H1 (cell line): ENCODE results near the gene UGT1A6. TPM values are rescaled to one million over a fixed set of nuclear protein-coding genes. Genes with fewer than 3 reads are reported as not detected.

ENCODE experiments used
- CHD1 ChIP-seq: IDR thresholded peaks from 2 replicates; pipeline ENCODE4 v1.6.1; 2012; ENCODE audit warnings: low read depth, low read length, improper control_type of control experiment
- MAFK ChIP-seq: IDR thresholded peaks from 2 replicates; pipeline ENCODE4 v1.6.1; 2012; ENCODE audit warnings: low read depth, mild to moderate bottlenecking, improper control_type of control experiment, low read length
- POLR2AphosphoS5 ChIP-seq: IDR thresholded peaks from 2 replicates; pipeline ENCODE4 v1.6.1; 2011; ENCODE audit warnings: low read depth, low read length
- RXRA ChIP-seq: IDR thresholded peaks from 2 replicates; pipeline ENCODE4 v1.6.1; 2011; ENCODE audit warnings: low read depth, mild to moderate bottlenecking, low read length, moderate library complexity; ENCODE audit not compliant: insufficient read depth
- SIRT6 ChIP-seq: IDR thresholded peaks from one replicate; pipeline ENCODE4 v1.7.1; 2012; ENCODE audit warnings: low read length, inconsistent platforms
- SIX5 ChIP-seq: IDR thresholded peaks from 2 replicates; pipeline ENCODE4 v1.6.1; 2011; ENCODE audit warnings: mild to moderate bottlenecking, low read depth, low read length
- TCF12 ChIP-seq: IDR thresholded peaks from 2 replicates; pipeline ENCODE4 v1.6.1; 2011; ENCODE audit warnings: low read depth, mild to moderate bottlenecking, low read length
- polyA plus RNA-seq, 7 experiments: library from polyadenylated mRNA; depleted of rRNA in 3 of 7; stranded (reverse) in 5 of 7; unstranded in 2 of 7; fragments of >200 nt in 5 of 7; fragments of 200-250 nt in 2 of 7; gene quantifications; 1 replicate in 5 of 7; 2 replicates in 1 of 7; 4 replicates in 1 of 7; pipeline versions ENCODE4 v1.2.1 to v1.2.3, GENCODE V29; 2011 to 2013; ENCODE audit warnings: missing spikeins in 2 of 7, mixed read lengths in 2 of 7
- total RNA-seq: library from RNA; stranded (reverse); fragmentation: NEBNext Ultra II Directional; extraction: Animal tissue kit (Norgen Biotek cat#: 25700); gene quantifications from 2 replicates; pipeline ENCODE4 v1.2.1, GENCODE V29; 2021
- TF ChIP-seq, protein P1 (sequence below): IDR thresholded peaks from 2 replicates; pipeline ENCODE4 v1.6.1; 2012; ENCODE audit warnings: inconsistent platforms
- TF ChIP-seq, protein P2 (sequence below): fragments of 300-600 bp; sonication (generic); IDR thresholded peaks from 2 replicates; pipeline ENCODE4 v1.7.1; 2012; ENCODE audit warnings: low read length, moderate library complexity, mild to moderate bottlenecking, inconsistent platforms; ENCODE audit not compliant: insufficient replicate concordance

UGT1A6 gene
- total and polyA plus RNA-seq, 2 of the 8 experiments (the other 6 are each of a cell fraction or from before 2014, with no cell fraction given), result not detected

DNA sequence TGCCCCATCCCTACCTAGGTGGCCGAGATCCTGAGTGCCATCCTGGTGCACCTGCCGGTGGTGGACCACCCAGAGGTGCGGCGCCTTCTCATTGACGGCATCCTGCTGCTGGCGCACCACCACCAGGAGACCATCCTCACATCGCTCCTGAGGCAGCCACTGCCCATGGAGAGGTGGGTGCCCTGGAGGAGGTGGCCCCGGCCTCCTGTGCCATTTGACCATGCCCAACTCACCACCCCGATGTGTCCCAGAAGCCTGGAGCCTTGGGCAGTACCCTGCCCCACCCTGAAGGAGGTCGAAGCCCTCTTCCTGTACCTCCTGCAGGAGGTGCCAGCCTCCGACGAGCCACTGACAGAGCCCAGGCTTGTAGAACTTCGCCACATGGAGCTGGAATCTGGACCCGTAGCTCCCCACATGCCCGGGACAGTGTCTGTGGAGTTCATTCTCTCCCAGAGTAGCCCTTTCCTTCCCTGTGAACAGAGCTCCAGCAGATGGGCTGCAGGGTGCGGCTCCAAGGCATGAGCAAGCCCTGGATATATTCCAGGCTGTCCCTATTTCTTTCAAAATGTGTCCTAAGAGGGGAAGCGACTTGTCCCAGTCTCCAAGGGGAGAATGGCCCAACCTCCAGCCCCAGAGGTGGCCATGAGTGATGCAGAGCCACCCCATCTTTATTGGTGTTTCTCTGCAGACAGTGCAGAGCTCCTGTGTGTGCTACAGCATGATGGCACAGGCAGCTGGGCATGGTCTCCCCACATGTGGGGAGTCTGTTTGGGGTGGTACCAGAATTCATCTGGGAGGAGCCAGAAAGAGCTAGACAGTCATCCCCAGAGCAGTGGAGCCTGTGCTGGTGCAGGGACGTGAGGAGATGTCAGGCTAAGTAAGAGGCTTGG, 127.4 kb downstream of the UGT1A6 start (continued):
- TF ChIP-seq, protein P1, sequence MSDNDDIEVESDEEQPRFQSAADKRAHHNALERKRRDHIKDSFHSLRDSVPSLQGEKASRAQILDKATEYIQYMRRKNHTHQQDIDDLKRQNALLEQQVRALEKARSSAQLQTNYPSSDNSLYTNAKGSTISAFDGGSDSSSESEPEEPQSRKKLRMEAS, result no peak
- TF ChIP-seq CHD1 (no peak), SIRT6 (no peak), SIX5 (no peak), RXRA (no peak), TCF12 (no peak), POLR2AphosphoS5 (no peak), MAFK (no peak)
- TF ChIP-seq, protein P2, sequence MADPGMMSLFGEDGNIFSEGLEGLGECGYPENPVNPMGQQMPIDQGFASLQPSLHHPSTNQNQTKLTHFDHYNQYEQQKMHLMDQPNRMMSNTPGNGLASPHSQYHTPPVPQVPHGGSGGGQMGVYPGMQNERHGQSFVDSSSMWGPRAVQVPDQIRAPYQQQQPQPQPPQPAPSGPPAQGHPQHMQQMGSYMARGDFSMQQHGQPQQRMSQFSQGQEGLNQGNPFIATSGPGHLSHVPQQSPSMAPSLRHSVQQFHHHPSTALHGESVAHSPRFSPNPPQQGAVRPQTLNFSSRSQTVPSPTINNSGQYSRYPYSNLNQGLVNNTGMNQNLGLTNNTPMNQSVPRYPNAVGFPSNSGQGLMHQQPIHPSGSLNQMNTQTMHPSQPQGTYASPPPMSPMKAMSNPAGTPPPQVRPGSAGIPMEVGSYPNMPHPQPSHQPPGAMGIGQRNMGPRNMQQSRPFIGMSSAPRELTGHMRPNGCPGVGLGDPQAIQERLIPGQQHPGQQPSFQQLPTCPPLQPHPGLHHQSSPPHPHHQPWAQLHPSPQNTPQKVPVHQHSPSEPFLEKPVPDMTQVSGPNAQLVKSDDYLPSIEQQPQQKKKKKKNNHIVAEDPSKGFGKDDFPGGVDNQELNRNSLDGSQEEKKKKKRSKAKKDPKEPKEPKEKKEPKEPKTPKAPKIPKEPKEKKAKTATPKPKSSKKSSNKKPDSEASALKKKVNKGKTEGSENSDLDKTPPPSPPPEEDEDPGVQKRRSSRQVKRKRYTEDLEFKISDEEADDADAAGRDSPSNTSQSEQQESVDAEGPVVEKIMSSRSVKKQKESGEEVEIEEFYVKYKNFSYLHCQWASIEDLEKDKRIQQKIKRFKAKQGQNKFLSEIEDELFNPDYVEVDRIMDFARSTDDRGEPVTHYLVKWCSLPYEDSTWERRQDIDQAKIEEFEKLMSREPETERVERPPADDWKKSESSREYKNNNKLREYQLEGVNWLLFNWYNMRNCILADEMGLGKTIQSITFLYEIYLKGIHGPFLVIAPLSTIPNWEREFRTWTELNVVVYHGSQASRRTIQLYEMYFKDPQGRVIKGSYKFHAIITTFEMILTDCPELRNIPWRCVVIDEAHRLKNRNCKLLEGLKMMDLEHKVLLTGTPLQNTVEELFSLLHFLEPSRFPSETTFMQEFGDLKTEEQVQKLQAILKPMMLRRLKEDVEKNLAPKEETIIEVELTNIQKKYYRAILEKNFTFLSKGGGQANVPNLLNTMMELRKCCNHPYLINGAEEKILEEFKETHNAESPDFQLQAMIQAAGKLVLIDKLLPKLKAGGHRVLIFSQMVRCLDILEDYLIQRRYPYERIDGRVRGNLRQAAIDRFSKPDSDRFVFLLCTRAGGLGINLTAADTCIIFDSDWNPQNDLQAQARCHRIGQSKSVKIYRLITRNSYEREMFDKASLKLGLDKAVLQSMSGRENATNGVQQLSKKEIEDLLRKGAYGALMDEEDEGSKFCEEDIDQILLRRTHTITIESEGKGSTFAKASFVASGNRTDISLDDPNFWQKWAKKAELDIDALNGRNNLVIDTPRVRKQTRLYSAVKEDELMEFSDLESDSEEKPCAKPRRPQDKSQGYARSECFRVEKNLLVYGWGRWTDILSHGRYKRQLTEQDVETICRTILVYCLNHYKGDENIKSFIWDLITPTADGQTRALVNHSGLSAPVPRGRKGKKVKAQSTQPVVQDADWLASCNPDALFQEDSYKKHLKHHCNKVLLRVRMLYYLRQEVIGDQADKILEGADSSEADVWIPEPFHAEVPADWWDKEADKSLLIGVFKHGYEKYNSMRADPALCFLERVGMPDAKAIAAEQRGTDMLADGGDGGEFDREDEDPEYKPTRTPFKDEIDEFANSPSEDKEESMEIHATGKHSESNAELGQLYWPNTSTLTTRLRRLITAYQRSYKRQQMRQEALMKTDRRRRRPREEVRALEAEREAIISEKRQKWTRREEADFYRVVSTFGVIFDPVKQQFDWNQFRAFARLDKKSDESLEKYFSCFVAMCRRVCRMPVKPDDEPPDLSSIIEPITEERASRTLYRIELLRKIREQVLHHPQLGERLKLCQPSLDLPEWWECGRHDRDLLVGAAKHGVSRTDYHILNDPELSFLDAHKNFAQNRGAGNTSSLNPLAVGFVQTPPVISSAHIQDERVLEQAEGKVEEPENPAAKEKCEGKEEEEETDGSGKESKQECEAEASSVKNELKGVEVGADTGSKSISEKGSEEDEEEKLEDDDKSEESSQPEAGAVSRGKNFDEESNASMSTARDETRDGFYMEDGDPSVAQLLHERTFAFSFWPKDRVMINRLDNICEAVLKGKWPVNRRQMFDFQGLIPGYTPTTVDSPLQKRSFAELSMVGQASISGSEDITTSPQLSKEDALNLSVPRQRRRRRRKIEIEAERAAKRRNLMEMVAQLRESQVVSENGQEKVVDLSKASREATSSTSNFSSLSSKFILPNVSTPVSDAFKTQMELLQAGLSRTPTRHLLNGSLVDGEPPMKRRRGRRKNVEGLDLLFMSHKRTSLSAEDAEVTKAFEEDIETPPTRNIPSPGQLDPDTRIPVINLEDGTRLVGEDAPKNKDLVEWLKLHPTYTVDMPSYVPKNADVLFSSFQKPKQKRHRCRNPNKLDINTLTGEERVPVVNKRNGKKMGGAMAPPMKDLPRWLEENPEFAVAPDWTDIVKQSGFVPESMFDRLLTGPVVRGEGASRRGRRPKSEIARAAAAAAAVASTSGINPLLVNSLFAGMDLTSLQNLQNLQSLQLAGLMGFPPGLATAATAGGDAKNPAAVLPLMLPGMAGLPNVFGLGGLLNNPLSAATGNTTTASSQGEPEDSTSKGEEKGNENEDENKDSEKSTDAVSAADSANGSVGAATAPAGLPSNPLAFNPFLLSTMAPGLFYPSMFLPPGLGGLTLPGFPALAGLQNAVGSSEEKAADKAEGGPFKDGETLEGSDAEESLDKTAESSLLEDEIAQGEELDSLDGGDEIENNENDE, result no peak
